HEK293 (cell line): ENCODE measurements around the gene ZKSCAN8.

Source experiments
- CTCF ChIP-seq: fragments of 450-650 bp; formaldehyde crosslinking; IDR thresholded peaks from 2 replicates; pipeline ENCODE4 v1.5.1; 2016; ENCODE audit warnings: missing biosample characterization, missing genetic modification characterization
- GFI1B ChIP-seq: fragments of 450-650 bp; formaldehyde crosslinking; IDR thresholded peaks from 2 replicates; pipeline ENCODE4 v1.5.1; 2016; ENCODE audit warnings: missing biosample characterization, missing genetic modification characterization
- GLI2 ChIP-seq: fragments of 450-650 bp; formaldehyde crosslinking; IDR thresholded peaks from 2 replicates; pipeline ENCODE4; 2017; ENCODE audit warnings: missing biosample characterization, missing genetic modification characterization, low read depth, borderline replicate concordance
- KLF8 ChIP-seq: fragments of 450-650 bp; formaldehyde crosslinking; IDR thresholded peaks from 2 replicates; pipeline ENCODE4 v1.5.1; 2016; ENCODE audit warnings: missing biosample characterization, missing genetic modification characterization
- PRDM10 ChIP-seq: fragments of 450-650 bp; formaldehyde crosslinking; IDR thresholded peaks from 2 replicates; pipeline ENCODE4 v1.5.1; 2016; ENCODE audit warnings: missing biosample characterization, missing genetic modification characterization
- PRDM2 ChIP-seq: fragments of 450-650 bp; formaldehyde crosslinking; IDR thresholded peaks from 2 replicates; pipeline ENCODE4 v1.5.1; 2016; ENCODE audit warnings: missing biosample characterization, missing genetic modification characterization, borderline replicate concordance
- SCRT1 ChIP-seq: fragments of 450-650 bp; formaldehyde crosslinking; IDR thresholded peaks from 2 replicates; pipeline ENCODE4 v1.5.1; 2016; ENCODE audit warnings: missing biosample characterization, missing genetic modification characterization, borderline replicate concordance
- YY2 ChIP-seq: fragments of 450-650 bp; formaldehyde crosslinking; IDR thresholded peaks from 2 replicates; pipeline ENCODE4 v1.5.1; 2016; ENCODE audit warnings: missing biosample characterization, missing genetic modification characterization
- ZBTB7A ChIP-seq: fragments of 450-650 bp; formaldehyde crosslinking; IDR thresholded peaks from 2 replicates; pipeline ENCODE4 v1.5.1; 2016; ENCODE audit warnings: low read depth, missing biosample characterization, missing genetic modification characterization
- ZNF114 ChIP-seq: fragments of 450-650 bp; formaldehyde crosslinking; IDR thresholded peaks from 2 replicates; pipeline ENCODE4 v1.5.0; 2017; ENCODE audit warnings: missing biosample characterization, missing genetic modification characterization
- ZNF138 ChIP-seq: fragments of 450-650 bp; formaldehyde crosslinking; IDR thresholded peaks from 2 replicates; pipeline ENCODE4 v1.5.1; 2016; ENCODE audit warnings: missing biosample characterization, missing genetic modification characterization, borderline replicate concordance
- ZNF140 ChIP-seq: fragments of 450-650 bp; formaldehyde crosslinking; IDR thresholded peaks from 2 replicates; pipeline ENCODE4 v1.5.1; 2016; ENCODE audit warnings: missing biosample characterization, missing genetic modification characterization
- ZNF157 ChIP-seq: fragments of 450-650 bp; formaldehyde crosslinking; IDR thresholded peaks from 2 replicates; pipeline ENCODE4 v1.5.1; 2016; ENCODE audit warnings: missing biosample characterization, missing genetic modification characterization
- ZNF248 ChIP-seq: fragments of 450-650 bp; formaldehyde crosslinking; IDR thresholded peaks from 2 replicates; pipeline ENCODE4 v1.5.1; 2017; ENCODE audit warnings: missing biosample characterization, missing genetic modification characterization
- ZNF274 ChIP-seq, 2 experiments: fragments of 200-500 bp in 1 of 2; fragments of 450-650 bp in 1 of 2; sonication (Bioruptor generic) in 1 of 2; formaldehyde crosslinking in 1 of 2; IDR thresholded peaks; 2 replicates each; pipeline versions ENCODE4 v1.5.1 to v1.6.1; 2014 to 2016; ENCODE audit warnings: borderline replicate concordance in 1 of 2, inconsistent platforms in 1 of 2, low read length in 1 of 2, missing biosample characterization in 1 of 2, missing genetic modification characterization in 1 of 2
- ZNF398 ChIP-seq: fragments of 450-650 bp; formaldehyde crosslinking; IDR thresholded peaks from 2 replicates; pipeline ENCODE4 v1.5.1; 2017; ENCODE audit warnings: missing biosample characterization, missing genetic modification characterization
- ZNF623 ChIP-seq: fragments of 450-650 bp; formaldehyde crosslinking; IDR thresholded peaks from 2 replicates; pipeline ENCODE4 v1.5.1; 2016; ENCODE audit warnings: missing biosample characterization, missing genetic modification characterization
- ZNF664 ChIP-seq: fragments of 450-650 bp; formaldehyde crosslinking; IDR thresholded peaks from 2 replicates; pipeline ENCODE4 v1.5.1; 2016; ENCODE audit warnings: missing biosample characterization, missing genetic modification characterization
- TF ChIP-seq, protein P1 (sequence below): fragments of 450-650 bp; formaldehyde crosslinking; IDR thresholded peaks from 2 replicates; pipeline ENCODE4; 2016; ENCODE audit warnings: missing biosample characterization, missing genetic modification characterization
- TF ChIP-seq, protein P2 (sequence below): fragments of 450-650 bp; formaldehyde crosslinking; IDR thresholded peaks from 2 replicates; pipeline ENCODE4 v1.5.1; 2016; ENCODE audit warnings: missing biosample characterization, missing genetic modification characterization
- TF ChIP-seq, protein P3 (sequence below): fragments of 450-650 bp; formaldehyde crosslinking; IDR thresholded peaks from 2 replicates; pipeline ENCODE4 v1.5.1; 2017; ENCODE audit warnings: missing biosample characterization, missing genetic modification characterization

Gene ZKSCAN8

DNA sequence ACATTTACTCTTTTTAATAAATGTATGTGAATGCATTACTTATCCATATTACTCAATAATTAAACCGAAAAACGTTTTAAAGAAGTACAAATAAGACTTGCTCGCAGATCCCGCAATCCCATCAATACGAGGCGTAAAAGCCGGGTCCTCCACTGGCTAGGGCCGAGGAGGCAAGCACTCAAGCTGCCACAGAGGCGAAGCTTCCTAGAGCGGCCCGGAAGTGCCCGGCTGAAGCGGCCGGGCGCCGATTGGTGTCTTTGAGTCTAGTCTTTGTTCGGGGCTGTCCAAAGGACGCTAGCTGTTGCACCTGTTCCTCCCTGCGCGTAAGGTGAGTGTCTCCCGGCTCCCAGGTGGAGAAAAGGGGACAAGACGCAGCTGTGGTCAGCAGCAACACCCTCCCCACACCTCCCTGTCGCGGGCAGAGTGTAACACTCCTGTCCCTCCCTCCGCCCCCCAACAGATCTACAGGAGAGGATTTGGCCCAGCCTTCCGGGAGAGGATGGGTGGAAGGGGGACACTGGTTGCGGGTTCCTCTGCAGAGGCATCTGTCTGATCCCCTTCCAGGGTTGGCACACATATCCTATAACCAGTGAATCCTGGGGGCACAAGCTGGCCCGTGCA, 17.2 kb upstream of the ZKSCAN8 start, which contains the start of gene ZSCAN16 (continued):
- TF ChIP-seq, protein P1, sequence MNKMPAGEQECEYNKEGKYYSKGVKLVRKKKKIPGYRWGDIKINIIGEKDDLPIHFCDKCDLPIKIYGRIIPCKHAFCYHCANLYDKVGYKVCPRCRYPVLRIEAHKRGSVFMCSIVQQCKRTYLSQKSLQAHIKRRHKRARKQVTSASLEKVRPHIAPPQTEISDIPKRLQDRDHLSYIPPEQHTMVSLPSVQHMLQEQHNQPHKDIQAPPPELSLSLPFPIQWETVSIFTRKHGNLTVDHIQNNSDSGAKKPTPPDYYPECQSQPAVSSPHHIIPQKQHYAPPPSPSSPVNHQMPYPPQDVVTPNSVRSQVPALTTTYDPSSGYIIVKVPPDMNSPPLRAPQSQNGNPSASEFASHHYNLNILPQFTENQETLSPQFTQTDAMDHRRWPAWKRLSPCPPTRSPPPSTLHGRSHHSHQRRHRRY (tag by site-specific recombination), result no peak
- no peak for TF ChIP-seq YY2
- no peak for TF ChIP-seq ZBTB7A
- TF ChIP-seq ZNF140, result no peak
- no peak for TF ChIP-seq CTCF (tag by site-specific recombination)
- TF ChIP-seq KLF8 (tag by site-specific recombination), result peak; percentile 55; the same call in 1 of the 2 replicates
- TF ChIP-seq, protein P2, sequence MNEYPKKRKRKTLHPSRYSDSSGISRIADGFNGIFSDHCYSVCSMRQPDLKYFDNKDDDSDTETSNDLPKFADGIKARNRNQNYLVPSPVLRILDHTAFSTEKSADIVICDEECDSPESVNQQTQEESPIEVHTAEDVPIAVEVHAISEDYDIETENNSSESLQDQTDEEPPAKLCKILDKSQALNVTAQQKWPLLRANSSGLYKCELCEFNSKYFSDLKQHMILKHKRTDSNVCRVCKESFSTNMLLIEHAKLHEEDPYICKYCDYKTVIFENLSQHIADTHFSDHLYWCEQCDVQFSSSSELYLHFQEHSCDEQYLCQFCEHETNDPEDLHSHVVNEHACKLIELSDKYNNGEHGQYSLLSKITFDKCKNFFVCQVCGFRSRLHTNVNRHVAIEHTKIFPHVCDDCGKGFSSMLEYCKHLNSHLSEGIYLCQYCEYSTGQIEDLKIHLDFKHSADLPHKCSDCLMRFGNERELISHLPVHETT (tag by site-specific recombination), result peak; percentile 50; the same call in 1 of the 2 replicates
- TF ChIP-seq, protein P3, sequence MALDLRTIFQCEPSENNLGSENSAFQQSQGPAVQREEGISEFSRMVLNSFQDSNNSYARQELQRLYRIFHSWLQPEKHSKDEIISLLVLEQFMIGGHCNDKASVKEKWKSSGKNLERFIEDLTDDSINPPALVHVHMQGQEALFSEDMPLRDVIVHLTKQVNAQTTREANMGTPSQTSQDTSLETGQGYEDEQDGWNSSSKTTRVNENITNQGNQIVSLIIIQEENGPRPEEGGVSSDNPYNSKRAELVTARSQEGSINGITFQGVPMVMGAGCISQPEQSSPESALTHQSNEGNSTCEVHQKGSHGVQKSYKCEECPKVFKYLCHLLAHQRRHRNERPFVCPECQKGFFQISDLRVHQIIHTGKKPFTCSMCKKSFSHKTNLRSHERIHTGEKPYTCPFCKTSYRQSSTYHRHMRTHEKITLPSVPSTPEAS, result peak; percentile 24; the same call in 1 of the 2 replicates
- peak; percentile 92 for TF ChIP-seq SCRT1
- no peak for TF ChIP-seq ZNF157 (tag by site-specific recombination)
- TF ChIP-seq ZNF664 (tag by site-specific recombination), result no peak; the same call in 1 of the 2 replicates
- peak; percentile 90 for TF ChIP-seq PRDM10
- TF ChIP-seq GLI2 (tag by site-specific recombination), result no peak
- no peak for TF ChIP-seq PRDM2 (tag by site-specific recombination)
- TF ChIP-seq ZNF114 (tag by site-specific recombination), result no peak
- TF ChIP-seq ZNF274 (IDR thresholded peaks at IDR 0.05; ENCODE audit: low read length), result no peak
- TF ChIP-seq ZNF274 (tag by site-specific recombination; IDR thresholded peaks at IDR 0.05; ENCODE audit: borderline replicate concordance), result no peak
- TF ChIP-seq ZNF248 (tag by site-specific recombination), result no peak
- no peak for TF ChIP-seq GFI1B (tag by site-specific recombination)
- TF ChIP-seq ZNF138, result no peak
- TF ChIP-seq ZNF623, result no peak
- no peak for TF ChIP-seq ZNF398 (tag by site-specific recombination)
